Measurements from ENCODE around the gene KREMEN1.

KREMEN1 gene

DNA sequence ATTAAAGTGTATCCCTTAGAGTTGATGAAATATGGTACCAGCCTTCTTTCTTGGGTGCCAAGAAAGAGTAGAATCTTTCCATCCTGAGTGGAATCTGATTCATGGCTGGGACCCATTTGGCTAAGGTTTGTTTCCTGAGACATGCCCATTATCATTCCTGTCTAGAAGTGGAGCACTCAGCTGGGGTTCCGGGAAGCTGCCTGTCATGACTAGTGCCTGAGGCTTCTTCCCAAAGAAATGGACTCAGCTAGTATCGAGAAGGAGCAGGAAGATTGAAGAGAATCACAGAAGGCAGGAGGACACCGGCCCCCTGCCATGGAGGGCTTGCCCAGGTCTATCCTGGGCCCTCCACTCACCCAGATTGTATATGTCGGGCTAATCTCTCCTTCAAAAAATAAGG is 57.6 kb downstream of the KREMEN1 start:
- Mint-ChIP-seq H3K4me1 (no peaks in the 10 kb centered on the region), H3K4me3 (no peak overlapping the region), H3K27me3 (peaks cover 35% of the 10 kb centered on the region), H3K9me3 (no peaks in the 10 kb centered on the region), H3K27ac (no peak overlapping the region), H3K36me3 (no peaks in the 10 kb centered on the region)
- CTCF ChIA-PET = interaction anchor here (0.7 kb wide), 1 partner anchor 423 kb away, joined by 4 read pairs; the partner anchor contains the start of gene THOC5
- DNase-seq = no peak

DNA sequence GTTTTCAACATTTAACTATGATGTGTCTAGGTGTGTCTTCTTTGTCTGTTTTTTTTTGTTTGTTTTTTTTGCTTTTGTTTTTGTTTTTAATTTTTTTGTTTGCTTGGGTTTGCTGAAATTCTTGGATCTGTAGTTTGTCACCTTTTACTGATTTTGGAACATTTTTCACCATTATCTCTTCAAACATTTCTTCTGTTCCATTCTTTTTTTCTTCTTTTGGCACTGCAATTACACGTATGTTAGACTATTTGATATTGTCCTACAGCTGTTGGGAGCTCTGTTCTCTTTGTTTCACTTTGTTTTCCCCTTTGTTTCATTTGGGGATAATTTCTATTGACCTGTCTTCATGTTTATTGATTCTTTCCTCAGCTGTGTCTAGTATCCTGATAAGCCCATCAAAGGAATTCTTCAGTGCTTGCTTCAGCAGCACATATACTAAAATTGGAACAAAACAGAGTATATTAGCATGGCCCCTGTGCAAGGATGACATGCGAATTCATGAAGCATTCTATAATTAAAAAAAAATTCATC is 60.8 kb downstream of the KREMEN1 start:
- H3K27me3 Mint-ChIP-seq = peaks cover 44% of the 10 kb centered on the region
- no peak overlapping the region for H3K4me3 Mint-ChIP-seq
- H3K27ac Mint-ChIP-seq = no peak overlapping the region
- DNase-seq = no peak
- no peaks in the 10 kb centered on the region for H3K36me3 Mint-ChIP-seq
- no peaks in the 10 kb centered on the region for H3K4me1 Mint-ChIP-seq
- no peaks in the 10 kb centered on the region for H3K9me3 Mint-ChIP-seq
- CTCF ChIA-PET = interaction anchor here (0.7 to 0.9 kb wide), 2 partner anchors 21 to 216 kb away, joined by 3 read pairs; no protein-coding TSS in a partner anchor

DNA sequence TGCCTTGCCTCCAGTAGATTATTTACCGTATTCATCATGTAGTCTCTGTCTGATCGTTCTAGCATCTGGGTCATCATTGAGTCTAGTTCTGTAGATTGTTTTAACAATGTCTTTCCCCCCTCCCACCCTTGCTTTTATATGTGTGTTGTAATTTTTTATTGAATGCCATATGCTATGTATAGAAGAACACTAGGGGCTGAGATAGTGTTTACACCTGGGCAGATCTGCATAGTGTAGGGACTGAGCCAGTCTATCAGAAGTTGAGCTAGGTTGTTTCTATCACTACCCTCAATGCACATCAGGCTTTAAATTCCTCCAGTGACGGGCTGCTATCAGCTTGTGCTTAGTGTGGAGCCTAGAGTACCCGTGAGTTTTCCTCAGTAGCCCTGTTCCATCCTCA is 61.6 kb downstream of the KREMEN1 start:
- no peak for DNase-seq
- Mint-ChIP-seq H3K36me3 (no peaks in the 10 kb centered on the region), H3K4me1 (no peaks in the 10 kb centered on the region), H3K9me3 (no peaks in the 10 kb centered on the region), H3K27me3 (peaks cover 37% of the 10 kb centered on the region), H3K27ac (no peak overlapping the region), H3K4me3 (no peak overlapping the region)
- CTCF ChIA-PET = interaction anchor here (0.7 kb wide), 1 partner anchor 217 kb away, joined by 3 read pairs; no protein-coding TSS in a partner anchor

DNA sequence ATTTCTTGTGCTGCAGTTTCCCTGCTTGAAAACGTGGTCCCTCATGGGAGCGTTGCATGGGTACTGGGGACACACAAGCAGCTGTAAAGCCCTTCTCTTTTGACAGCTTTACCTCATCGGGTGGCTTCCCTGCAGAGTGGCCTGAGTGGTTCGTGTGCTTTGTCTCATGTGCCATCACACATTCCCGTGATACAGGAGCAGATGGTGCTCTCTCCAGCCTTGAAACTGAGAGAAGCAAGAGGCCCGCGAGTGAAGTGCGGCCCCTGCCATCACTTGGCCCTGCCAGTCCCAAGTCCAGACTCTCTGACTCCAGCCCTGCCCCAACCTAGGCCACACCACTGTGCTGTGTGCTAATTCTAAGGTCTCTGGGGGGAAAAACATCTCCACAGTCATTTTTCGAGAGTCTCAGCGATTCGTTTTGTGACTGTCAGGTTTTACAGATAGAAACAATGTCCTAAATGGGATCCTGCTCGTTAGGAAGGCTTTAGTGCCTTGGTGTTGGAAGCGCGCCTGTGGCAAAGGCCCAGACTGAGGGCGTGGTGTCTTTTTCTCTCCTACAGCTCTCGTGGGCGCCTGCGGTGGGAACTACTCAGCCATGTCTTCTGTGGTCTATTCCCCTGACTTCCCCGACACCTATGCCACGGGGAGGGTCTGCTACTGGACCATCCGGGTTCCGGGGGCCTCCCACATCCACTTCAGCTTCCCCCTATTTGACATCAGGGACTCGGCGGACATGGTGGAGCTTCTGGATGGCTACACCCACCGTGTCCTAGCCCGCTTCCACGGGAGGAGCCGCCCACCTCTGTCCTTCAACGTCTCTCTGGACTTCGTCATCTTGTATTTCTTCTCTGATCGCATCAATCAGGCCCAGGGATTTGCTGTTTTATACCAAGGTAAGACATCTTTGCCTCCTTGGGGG is 64.2 kb downstream of the KREMEN1 start:
- no peak for DNase-seq
- CTCF ChIA-PET = no interaction called here
- H3K4me3 Mint-ChIP-seq = no peak overlapping the region
- H3K36me3 Mint-ChIP-seq = no peaks in the 10 kb centered on the region
- no peak overlapping the region for H3K27ac Mint-ChIP-seq
- H3K27me3 Mint-ChIP-seq = peaks cover 37% of the 10 kb centered on the region
- H3K4me1 Mint-ChIP-seq = no peaks in the 10 kb centered on the region
- no peaks in the 10 kb centered on the region for H3K9me3 Mint-ChIP-seq

DNA sequence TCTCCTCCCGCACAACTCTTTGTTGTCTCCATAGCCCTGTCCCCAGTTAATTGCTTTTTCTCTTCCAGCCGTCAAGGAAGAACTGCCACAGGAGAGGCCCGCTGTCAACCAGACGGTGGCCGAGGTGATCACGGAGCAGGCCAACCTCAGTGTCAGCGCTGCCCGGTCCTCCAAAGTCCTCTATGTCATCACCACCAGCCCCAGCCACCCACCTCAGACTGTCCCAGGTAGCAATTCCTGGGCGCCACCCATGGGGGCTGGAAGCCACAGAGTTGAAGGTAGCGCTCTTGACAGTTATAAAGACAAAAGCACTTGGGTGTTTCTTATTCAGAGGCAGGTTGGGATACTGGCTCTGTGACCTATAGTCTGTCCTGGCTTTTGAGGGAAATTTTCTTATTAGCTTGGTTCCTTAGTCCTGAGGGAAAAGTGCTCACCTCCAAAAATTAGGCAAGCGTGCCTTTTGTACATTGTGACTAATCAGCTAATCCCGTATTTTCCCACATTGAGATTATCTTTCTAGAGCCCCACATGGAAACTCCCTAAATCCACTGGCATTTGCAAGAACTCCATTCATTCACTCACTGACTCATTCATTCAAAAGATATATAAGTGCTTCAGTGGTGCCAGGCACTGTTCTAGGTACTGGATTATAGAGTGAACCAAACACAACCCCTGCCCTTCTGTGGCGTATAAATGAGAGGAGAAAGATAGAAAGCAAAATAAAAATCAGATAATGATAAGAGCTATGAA is 65.9 kb downstream of the KREMEN1 start:
- DNase-seq = no peak
- CTCF ChIA-PET = no interaction called here
- Mint-ChIP-seq H3K36me3 (no peaks in the 10 kb centered on the region), H3K4me1 (no peaks in the 10 kb centered on the region), H3K4me3 (no peak overlapping the region), H3K27ac (no peak overlapping the region), H3K27me3 (peaks cover 37% of the 10 kb centered on the region), H3K9me3 (no peaks in the 10 kb centered on the region)

DNA sequence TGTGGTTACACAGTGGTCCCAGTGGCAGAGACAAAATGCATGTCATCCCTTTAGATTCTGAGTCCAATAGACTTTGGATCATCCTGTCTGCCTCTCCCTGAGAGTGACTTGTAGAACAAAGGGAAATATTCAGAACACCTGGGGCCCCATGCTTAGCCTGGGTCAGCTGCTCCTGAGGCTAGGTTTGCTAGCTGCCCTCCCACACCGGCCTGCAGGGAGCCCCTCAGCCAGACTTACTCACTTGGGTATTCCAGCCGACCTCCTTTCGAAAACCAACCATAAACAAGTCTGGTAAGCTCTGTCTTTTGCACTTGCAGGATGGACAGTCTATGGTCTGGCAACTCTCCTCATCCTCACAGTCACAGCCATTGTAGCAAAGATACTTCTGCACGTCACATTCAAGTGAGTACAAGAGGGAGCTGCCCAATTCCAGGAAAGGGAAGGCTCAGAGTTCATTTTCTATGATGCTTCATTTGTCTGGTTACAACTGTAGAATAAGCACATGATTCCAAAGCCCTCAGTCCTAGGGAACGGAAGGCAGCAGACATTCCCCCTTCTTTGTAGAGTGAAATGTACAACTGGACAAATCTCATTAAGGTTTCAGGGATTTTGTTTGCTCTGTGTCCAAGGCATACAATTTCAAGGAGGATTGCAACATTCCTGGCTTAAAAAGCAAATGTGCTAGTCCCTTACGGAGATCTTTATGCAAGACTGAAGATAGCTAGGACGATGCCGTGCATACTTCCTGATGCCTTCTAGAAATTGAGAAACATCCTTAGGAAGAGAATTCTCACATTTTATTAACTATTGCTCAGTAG is 67.3 kb downstream of the KREMEN1 start:
- DNase-seq = no peak
- no peaks in the 10 kb centered on the region for H3K9me3 Mint-ChIP-seq
- H3K27me3 Mint-ChIP-seq = peaks cover 30% of the 10 kb centered on the region
- CTCF ChIA-PET = no interaction called here
- H3K4me1 Mint-ChIP-seq = no peaks in the 10 kb centered on the region
- no peak overlapping the region for H3K27ac Mint-ChIP-seq
- H3K4me3 Mint-ChIP-seq = no peak overlapping the region
- H3K36me3 Mint-ChIP-seq = no peaks in the 10 kb centered on the region

DNA sequence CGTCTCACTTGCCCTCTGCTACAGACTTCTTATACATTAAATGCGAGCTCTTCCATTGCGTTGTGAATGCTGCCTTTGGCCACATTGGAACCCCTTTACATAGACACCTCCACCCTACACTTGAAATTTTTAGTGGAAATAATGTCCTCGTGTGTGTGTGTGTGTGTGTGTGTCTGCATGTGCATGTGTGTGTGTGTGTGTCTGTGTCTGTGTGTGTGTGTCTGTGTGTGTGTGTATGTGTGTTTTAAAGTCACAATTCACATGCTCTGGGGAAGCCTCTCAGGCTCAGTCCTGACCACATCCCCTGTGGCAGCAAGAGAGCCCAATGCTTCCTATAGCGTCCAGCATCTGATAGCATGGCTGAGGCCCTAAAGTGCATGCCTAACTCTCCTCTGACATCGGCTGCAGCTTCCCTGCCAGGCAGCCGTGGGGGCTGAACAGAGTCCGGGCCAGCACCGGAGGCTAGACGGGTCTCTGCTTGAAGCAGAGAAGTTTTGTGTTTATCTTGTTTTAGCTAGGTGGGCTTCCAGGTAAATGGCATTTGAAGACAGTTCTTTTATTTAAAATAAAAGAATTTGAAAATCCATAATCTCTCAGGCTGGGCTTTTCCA is 68.3 kb downstream of the KREMEN1 start:
- no peak overlapping the region for H3K4me3 Mint-ChIP-seq
- H3K9me3 Mint-ChIP-seq = no peaks in the 10 kb centered on the region
- DNase-seq = no peak
- H3K27ac Mint-ChIP-seq = no peak overlapping the region
- no peaks in the 10 kb centered on the region for H3K4me1 Mint-ChIP-seq
- H3K27me3 Mint-ChIP-seq = peaks cover 23% of the 10 kb centered on the region
- CTCF ChIA-PET = no interaction called here
- no peaks in the 10 kb centered on the region for H3K36me3 Mint-ChIP-seq

DNA sequence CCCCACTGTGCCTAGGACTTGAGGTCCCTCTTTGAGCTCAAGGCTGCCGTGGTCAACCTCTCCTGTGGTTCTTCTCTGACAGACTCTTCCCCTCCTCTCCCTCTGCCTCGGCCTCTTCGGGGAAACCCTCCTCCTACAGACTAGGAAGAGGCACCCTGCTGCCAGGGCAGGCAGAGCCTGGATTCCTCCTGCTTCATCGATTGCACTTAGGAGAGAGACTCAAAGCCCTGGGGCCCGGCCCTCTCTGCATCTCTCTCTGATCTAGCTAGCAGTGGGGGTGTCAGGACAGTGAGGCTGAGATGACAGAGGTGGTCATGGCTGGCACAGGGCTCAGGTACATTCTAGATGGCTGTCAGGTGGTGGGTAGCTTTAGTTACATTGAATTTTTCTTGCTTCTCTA is 69.3 kb downstream of the KREMEN1 start:
- Mint-ChIP-seq H3K27me3 (peaks cover 23% of the 10 kb centered on the region), H3K36me3 (no peaks in the 10 kb centered on the region), H3K27ac (no peak overlapping the region), H3K4me1 (no peaks in the 10 kb centered on the region), H3K9me3 (no peaks in the 10 kb centered on the region), H3K4me3 (no peak overlapping the region)
- no peak for DNase-seq
- CTCF ChIA-PET = interaction anchor here (1.9 kb wide), 1 partner anchor 12 kb away, joined by 7 read pairs; no protein-coding TSS in a partner anchor

DNA sequence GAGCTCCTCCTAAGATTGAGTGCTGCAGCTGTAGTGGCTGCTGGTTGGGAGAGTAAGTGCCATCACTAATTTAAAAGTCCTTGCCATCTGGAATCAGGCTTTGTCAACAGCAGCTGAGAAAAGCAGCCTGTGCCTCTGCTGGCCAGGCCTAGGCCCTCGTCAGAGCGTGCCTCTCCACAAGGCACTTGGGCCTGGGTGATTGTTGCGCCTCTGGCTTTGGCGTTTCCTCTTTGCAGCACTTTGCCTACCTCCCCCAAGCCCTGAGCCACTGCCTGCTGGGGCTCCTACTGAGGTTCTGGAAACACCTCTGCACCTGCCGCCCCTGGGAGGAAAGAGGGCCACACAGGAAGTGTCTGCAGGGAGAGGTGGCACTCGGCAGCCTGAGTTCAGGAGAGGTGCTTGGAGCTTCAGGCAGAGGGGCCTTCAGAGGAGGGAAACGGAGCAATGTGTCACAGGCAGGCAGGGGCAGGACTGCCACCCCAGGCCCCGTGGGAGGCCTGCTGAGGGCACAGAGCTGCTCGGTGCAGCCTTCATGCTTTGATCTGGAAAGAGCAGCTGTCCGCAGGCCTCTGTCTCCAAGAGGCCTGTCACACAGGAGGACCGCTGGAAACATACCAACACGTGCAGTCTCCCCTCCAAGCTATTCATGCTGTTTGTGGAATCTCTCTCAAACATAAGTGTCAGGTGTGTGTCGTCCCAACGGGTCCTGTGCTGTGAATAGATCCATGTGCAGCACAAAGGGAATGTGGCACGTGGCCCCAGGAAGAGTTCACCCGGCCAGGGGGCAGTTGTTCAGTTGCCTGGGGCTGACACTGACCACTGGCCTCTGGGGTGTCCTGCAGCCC is 71.3 kb downstream of the KREMEN1 start:
- H3K4me3 Mint-ChIP-seq = no peak overlapping the region
- CTCF ChIA-PET = no interaction called here
- H3K27ac Mint-ChIP-seq = no peak overlapping the region
- no peaks in the 10 kb centered on the region for H3K36me3 Mint-ChIP-seq
- H3K27me3 Mint-ChIP-seq = peaks cover 20% of the 10 kb centered on the region
- H3K9me3 Mint-ChIP-seq = no peaks in the 10 kb centered on the region
- no peak for DNase-seq
- no peaks in the 10 kb centered on the region for H3K4me1 Mint-ChIP-seq

DNA sequence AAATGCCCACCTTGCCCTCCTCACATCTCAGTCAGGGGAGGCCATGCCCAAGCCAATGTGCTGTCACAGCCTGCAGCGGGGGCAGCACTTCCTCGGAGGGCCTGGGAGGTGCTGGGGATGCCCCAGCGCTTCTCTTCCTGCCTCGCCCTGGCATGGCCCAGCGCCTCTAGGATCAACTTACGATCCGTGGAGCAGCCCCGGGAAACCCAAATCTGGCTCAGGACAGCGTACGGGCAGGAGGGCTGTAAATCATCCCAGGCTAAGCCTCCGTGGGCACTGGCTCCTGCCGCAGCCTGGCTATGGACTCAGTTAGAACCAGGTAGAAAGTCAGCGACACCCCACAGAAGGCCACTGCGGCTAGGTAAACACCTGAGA is 71.9 kb downstream of the KREMEN1 start:
- CTCF ChIA-PET = interaction anchor here (1.3 kb wide), 1 partner anchor 9 kb away, joined by 3 read pairs; no protein-coding TSS in a partner anchor
- Mint-ChIP-seq H3K27ac (no peak overlapping the region), H3K4me1 (no peaks in the 10 kb centered on the region), H3K9me3 (no peaks in the 10 kb centered on the region), H3K4me3 (no peak overlapping the region), H3K27me3 (peaks cover 23% of the 10 kb centered on the region), H3K36me3 (no peaks in the 10 kb centered on the region)
- DNase-seq = no peak

DNA sequence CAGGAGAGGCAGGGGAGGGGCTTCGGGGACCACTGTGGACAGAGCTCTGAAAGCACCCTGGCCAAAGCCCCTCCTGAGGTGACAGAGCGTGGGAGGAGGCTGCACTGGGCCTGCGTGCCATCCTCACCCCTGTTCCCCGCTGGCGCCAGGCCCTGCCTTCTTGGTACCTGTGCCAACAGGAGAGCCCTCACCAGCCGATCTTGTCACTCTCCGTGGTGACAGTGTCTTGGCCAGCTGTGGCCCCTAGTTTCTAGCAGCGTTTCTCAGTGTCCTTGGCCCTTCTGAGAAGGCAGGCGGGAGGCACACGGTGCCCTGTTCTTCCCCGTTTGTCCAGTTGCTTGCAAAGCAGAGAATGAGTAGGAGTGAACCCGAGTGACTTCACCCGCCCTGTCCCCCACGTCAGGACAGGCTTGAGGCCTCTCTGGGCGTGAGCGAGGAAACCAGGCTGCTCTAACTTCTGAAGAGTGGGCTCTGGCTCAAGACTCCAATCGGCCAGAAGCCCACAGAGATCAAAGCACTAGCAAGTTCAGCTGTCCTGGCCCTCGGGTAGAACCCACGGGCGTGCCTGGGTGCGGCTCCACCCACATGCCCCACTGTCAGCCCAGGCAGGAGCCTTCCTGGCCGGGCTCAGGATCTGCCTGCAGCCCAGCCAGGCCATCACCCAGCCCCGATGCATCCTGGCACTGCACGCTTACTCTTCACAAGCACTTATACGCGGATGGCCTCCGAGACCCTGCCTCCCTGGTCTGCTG is 72.7 kb downstream of the KREMEN1 start:
- DNase-seq = no peak
- Mint-ChIP-seq H3K4me3 (no peak overlapping the region), H3K27me3 (peaks cover 25% of the 10 kb centered on the region), H3K9me3 (no peaks in the 10 kb centered on the region), H3K4me1 (no peaks in the 10 kb centered on the region), H3K27ac (no peak overlapping the region), H3K36me3 (no peaks in the 10 kb centered on the region)
- CTCF ChIA-PET = interaction anchor here (1.3 kb wide), 1 partner anchor 9 kb away, joined by 3 read pairs; no protein-coding TSS in a partner anchor

DNA sequence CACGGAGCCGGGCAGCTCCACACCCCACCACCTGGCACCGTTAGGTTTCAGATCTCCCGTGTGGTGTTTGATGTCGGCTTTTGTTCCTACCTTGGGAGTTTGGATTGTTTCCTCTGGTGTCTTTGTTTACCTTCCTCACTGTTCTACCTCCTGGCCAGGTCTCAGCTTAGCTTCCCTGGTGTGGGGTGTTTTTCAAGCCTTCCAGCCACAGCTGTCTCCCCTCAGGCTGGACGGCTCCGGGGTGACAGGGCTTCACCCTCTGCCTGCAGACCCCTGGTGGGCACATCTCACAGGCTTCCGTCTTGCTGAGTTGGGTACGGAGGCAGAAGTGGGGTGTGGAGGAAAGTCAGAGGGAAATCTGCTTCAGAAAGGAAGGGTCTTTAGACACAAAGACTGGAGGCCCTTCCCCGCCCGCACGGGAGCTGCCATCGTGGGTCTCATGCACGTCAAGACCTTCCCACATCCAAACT is 73.3 kb downstream of the KREMEN1 start:
- H3K4me3 Mint-ChIP-seq = no peak overlapping the region
- H3K9me3 Mint-ChIP-seq = no peaks in the 10 kb centered on the region
- CTCF ChIA-PET = interaction anchor here (1.3 kb wide), 1 partner anchor 8 kb away, joined by 3 read pairs; no protein-coding TSS in a partner anchor
- no peak overlapping the region for H3K27ac Mint-ChIP-seq
- no peaks in the 10 kb centered on the region for H3K36me3 Mint-ChIP-seq
- no peaks in the 10 kb centered on the region for H3K4me1 Mint-ChIP-seq
- peaks cover 25% of the 10 kb centered on the region for H3K27me3 Mint-ChIP-seq
- DNase-seq = no peak

Measured in activated naive CD4-positive, alpha-beta T cell treated with anti-CD3 and anti-CD28 coated beads, Interleukin-2, amount 10 ng/mL, durations not matched to agents 7 days and 5 days (primary cell).